ENCODE measurements around the gene IGHMBP2.

- TF ChIP-seq CTCF (IDR thresholded peaks at IDR 0.05) (no peak), POLR2A (IDR thresholded peaks at IDR 0.05) (no peak)
Measured at GRCh38 chr11:68979931-68980775, 76.5 kb downstream of the IGHMBP2 start.
